ENCODE measurements around the gene PDZRN4.

PDZRN4 gene

GRCh38 chr12:41548926-41549325, 360.8 kb downstream of the PDZRN4 start:
- DNase-seq (ENCODE audit: low read depth in 1 of 2, low spot score in 1 of 2), result no peak
- no peak overlapping the region for H3K4me3 ChIP-seq (replicated peaks; ENCODE audit: insufficient read depth, low read length)
- no peaks in the 10 kb centered on the region for H3K27me3 ChIP-seq (ENCODE audit: insufficient read depth, poor library complexity, severe bottlenecking)
- no peak overlapping the region for H3K27ac ChIP-seq (replicated peaks)
- TF ChIP-seq CTCF (IDR thresholded peaks at IDR 0.05; ENCODE audit: insufficient read depth, low read length), result no peak
- no peak for TF ChIP-seq GABPA (IDR thresholded peaks at IDR 0.05; ENCODE audit: low read depth)
- no peak for TF ChIP-seq REST (IDR thresholded peaks at IDR 0.05; ENCODE audit: insufficient replicate concordance, low read depth)
- TF ChIP-seq POLR2AphosphoS5 (IDR thresholded peaks at IDR 0.05; ENCODE audit: low read depth), result no peak
- TF ChIP-seq SPI1 (IDR thresholded peaks at IDR 0.05; ENCODE audit: borderline replicate concordance, low read depth), result no peak

GRCh38 chr12:41552588-41552987, 364.5 kb downstream of the PDZRN4 start:
- no peak for DNase-seq (ENCODE audit: low read depth in 1 of 2, low spot score in 1 of 2)
- TF ChIP-seq REST (IDR thresholded peaks at IDR 0.05; ENCODE audit: insufficient replicate concordance, low read depth) (no peak), GABPA (IDR thresholded peaks at IDR 0.05; ENCODE audit: low read depth) (no peak), CTCF (IDR thresholded peaks at IDR 0.05; ENCODE audit: insufficient read depth, low read length) (no peak), SPI1 (IDR thresholded peaks at IDR 0.05; ENCODE audit: borderline replicate concordance, low read depth) (no peak), POLR2AphosphoS5 (IDR thresholded peaks at IDR 0.05; ENCODE audit: low read depth) (no peak)
- Histone ChIP-seq H3K4me3 (replicated peaks; ENCODE audit: insufficient read depth, low read length) (no peak overlapping the region), H3K27me3 (ENCODE audit: insufficient read depth, poor library complexity, severe bottlenecking) (no peaks in the 10 kb centered on the region), H3K27ac (replicated peaks) (no peak overlapping the region)

- Histone ChIP-seq H3K4me3 (replicated peaks; ENCODE audit: insufficient read depth, low read length) (no peak overlapping the region), H3K27ac (replicated peaks) (no peak overlapping the region), H3K27me3 (ENCODE audit: insufficient read depth, poor library complexity, severe bottlenecking) (no peaks in the 10 kb centered on the region)
- TF ChIP-seq REST (IDR thresholded peaks at IDR 0.05; ENCODE audit: insufficient replicate concordance, low read depth), result no peak
- no peak for TF ChIP-seq SPI1 (IDR thresholded peaks at IDR 0.05; ENCODE audit: borderline replicate concordance, low read depth)
- TF ChIP-seq GABPA (IDR thresholded peaks at IDR 0.05; ENCODE audit: low read depth), result no peak
- TF ChIP-seq CTCF (IDR thresholded peaks at IDR 0.05; ENCODE audit: insufficient read depth, low read length), result no peak
- TF ChIP-seq POLR2AphosphoS5 (IDR thresholded peaks at IDR 0.05; ENCODE audit: low read depth), result no peak
- no peak for DNase-seq (ENCODE audit: low read depth in 1 of 2, low spot score in 1 of 2)
These were observed 368.1 kb downstream of the PDZRN4 start for GRCh38 chr12:41556176-41556575.
